LoVo (cell line): Measurements from ENCODE around the gene UNK.
"Not testable (repeated sequence)": the region's sequence is repeated elsewhere in the genome, so short reads cannot be mapped to it uniquely, and the experiment has no call there.

ENCODE experiments used
- DNase-seq: peaks from one replicate; pipeline ENCODE4 v3.0.0-alpha.2; 2016; ENCODE audit warnings: low spot score

The UNK gene

DNA sequence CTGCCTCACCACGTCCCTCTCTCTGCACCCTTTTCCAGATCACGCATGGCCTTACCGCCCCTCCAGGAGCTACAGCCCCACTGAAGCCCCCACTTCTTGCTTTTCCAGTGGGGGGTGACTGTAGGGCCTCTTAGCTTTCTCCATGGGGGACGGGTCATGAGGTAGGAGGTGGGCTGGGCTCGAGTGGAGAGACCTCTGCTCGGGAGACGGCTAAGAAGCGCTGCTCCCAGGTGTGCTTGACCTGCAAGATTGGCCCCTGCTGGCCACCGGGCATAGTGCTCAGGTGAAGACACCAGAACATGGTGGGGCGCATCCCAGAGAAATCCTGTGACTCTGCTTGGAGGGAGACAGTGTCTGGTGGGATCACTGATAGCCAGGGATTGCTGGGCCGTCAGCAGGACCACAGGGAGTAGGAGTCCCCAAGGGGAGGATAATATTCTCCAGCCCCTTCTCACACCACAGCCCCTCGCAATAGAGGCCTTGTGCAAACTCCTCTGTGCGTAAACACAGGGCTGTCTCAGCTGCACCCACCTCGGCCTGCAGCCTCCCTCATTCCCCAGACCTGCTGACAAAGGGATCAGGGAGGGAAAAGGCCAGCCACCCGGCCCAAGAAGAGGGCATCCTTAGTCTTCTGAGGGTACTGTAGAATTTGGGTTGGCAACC lies 10.7 kb upstream of the UNK start:
- DNase-seq = no peak

DNA sequence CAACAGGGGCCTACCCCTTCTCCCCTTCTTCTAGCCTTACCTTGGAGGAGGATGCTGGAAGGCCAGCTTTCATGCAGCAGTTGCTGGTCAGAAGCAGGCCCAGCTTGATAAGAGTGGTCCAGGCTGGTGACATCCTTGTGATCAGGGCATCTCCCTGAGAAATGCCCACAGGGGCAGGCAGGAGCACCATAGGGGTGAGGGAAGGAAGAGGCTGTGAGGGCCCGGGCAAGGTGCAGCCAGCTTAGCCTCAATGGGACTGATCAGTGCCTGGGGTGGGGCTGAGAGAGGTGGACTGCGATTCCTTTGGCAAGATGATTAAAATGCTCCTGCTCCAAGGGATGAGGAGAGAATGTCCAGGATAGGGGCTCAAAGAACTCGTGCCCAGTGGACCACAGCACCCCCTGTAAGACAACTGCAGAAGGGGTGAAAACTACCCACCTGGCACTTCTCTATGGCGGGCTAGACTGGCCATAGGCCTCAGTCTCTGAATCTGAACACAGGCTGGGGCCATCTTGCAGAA lies 10.1 kb upstream of the UNK start:
- DNase-seq = no peak

DNA sequence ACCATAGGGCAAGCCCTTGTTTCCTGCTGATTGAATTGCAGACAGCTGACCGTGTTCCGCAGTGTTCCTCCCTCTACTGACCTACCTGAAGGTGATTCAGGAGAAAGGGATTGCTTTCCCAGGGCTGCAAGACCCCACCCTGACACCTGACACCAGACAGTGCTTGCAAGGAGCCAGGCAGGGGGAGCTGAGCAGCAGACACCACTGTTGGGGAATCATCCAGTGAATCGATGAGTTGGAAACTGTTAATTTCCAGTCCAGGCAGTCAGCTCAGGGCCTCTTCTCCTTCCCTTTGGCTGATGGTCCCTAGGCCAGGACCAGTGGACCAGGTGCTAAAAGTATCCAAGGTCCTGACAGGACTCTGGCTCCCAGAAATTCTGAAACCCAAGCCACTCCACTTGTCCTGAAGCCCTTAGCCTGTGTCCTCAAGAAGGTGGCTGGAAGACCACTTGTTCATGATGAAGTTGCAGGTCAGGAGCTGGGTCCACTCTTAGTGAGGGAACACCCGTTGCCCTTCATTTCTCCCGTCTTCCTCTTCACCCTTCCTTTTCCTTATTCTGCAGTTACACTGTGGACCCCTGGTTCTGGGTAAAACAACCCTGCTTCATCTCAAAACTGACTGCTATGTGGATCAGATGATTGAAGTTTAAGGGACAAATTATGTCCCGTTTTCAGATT lies 9.5 kb upstream of the UNK start:
- DNase-seq = no peak

DNA sequence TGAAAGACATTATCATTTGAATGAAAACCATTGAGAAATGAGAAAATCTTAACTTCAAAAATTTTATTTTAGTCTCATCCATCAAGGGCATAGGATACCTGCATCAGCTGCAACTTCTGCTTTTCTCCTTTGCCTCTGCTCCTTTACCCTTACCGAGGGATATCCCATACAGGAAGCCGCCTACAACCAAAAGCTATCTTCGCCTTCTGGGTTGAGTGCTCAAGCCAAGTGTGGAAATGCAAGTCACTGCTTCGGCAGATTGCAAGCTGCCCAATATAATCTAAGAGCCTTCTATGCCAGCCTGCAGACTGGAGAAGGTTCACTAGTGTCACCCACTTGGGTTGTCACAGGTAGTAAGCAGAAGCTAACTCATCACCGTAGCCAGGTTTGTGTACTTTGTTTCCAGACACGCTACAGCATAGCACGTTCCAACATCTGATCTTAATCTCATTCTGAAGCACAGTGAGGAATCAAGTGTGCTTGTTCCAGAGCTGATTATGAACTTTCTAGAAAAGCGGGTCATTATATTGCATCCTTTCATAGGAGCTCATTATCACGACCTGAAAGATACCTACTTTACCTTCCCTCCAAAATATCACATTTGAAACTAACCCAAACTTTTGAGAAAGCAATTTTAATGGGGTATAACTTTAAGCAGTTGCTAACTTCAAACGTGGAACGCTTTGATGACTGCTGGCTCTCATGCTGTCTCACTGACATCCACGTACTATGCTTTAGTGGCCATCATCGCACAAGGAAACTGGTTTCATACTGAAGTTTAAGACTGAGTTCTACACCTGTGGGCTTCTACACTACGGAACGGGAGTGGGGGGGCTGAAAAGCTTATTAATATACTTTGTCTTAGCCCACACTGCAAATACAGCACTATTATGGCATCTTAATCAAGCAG lies 8.0 kb upstream of the UNK start:
- DNase-seq = peak; percentile 35

DNA sequence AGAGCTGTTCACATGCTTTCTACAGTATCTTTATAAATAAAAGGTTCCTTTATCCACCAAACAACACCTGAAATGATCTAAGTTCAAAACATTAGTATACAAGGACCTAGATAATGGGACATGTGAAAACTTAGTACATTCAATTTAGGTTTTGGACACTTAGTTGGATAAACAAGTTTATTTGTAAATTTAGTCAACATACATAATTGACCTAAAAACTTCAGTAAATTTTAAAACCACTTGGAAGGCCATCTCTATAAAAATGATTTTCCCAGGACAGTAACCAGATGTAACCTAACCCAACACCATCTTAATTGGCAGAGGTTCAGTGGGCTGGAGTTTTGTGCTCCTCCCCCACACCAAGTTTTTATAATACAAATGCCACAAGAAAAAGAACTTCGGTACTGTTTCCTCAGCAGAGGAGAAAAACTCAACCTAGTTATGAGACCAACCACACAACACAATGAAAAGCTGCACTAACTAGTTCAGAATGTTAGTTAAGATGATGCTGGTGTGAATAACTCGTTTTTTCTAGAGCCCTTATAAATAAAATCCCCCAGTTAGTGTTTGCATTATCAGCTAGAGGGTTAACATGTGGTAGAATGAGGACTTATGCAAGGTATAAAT lies 7.2 kb upstream of the UNK start:
- no peak for DNase-seq

DNA sequence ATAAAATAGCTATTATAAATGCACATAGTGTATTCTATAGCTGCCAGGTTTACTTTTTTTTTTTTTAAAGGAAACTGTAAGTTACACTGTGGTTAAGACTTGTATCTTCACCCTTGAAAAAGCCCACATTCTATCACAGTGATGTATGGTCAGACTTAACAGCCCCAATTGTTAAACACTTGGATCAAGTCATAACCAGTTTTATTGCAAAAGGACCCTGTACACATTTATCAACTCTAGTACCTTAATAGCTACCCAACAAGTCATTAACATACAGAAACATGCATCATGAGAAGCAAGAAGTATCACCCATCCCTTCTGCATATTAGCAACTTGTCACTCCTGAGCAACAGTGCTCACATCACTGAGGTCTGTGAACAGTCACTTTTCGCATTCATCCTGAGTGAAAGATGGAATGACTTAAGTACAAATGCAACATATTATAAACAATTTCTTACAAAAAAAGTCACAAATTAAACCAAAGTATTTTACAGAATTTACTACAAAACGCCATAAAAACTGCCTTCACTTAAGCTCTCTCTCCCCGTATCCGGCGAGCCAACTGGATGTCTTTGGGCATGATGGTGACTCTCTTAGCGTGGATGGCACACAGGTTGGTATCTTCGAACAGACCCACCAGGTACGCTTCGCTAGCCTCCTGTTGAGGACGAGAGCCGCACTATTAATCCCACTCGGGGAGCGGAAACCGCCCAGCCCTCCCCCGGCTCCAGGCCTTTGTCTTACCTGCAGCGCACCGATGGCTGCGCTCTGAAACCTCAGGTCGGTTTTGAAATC lies 6.3 kb upstream of the UNK start:
- DNase-seq = not testable (repeated sequence)

DNA sequence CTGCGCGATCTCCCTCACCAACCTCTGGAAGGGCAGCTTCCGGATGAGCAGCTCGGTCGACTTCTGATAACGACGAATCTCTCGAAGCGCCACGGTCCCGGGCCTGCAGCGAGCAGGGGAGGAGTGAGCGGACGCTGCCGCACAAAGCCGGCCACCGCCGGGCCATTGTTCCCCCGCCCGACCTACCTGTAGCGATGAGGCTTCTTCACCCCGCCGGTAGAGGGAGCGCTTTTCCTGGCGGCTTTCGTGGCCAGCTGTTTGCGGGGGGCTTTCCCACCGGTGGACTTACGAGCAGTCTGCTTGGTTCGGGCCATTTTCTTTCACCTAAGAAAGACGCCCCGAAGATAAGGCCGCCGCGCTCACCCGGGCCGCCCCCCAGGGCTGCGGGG lies 5.8 kb upstream of the UNK start:
- peak; percentile 37 for DNase-seq

DNA sequence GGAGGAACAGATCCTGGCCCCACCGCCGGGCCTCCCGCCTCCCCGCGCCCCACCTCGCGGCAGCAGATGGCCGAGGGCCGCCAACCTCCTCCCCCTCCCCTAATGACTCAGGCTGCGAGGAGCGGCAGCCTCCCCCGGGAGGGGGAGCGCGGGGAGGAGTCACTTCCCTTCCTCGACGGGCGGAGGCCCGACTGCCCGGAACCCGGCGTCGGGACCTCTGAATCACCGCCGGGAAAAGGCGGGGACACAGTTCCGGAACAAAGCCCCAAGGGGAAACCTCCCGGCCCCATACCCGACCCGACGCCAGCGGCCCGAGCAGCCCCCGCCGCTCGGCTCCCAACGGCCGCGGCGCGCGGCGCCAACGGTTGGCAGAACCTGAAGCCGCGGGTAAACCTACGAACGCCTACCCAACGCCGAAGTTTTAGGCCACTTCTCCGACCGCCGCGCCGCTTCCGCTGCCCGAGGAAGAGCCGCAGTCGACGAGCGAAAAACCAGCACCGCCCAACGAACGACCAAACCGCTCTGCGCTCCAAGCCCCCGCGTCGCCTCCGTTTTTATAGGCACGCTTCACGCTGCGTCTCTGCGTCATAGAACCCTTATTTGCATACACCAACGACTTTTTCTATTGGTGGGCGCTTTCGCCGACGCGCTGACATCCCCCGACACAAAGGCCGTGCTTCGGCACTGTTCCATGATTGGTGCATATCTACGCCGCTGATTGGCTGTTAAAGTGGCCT lies 5.2 kb upstream of the UNK start:
- DNase-seq = peak; percentile 54

DNA sequence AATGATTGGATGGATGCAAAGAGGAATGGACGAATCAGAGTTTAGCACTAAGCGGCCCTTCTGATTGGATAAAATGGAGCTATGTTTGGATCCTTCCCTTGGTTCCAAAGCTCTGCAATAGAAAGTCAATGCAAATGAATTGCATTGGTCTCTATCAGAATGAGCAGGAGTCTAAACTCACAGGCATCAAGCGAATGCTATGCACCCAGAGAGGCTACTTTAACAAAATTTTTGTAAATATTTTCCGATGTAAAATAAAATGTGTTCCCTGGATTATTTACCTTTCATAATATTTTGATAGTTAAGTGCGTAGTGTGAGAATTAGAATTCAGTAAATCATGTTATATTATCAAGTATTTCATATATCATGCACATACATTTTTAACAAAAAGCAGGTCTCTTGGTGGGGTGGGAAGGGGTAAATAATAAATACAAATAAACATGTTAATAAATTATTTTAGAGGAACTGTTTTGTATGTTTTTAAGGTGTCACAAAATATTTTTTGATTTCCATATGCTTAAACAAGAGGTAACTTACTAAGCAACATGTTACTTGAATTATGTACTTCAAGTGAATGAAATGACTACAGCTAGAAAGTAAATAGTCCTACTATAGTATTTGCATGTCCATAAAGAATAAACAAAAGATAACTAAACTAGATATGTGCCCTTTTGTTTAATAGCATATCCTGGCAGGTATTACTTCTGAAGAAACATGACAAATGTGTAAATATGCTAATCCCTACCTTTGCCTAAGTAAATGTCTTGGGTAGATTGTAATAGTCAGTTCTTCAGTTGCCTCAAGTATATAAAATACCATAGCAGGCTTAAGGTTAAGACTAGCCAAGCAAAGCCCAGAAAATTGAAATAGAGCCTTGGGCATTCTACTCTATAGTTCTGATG lies 4.4 kb upstream of the UNK start:
- peak; percentile 98 for DNase-seq

DNA sequence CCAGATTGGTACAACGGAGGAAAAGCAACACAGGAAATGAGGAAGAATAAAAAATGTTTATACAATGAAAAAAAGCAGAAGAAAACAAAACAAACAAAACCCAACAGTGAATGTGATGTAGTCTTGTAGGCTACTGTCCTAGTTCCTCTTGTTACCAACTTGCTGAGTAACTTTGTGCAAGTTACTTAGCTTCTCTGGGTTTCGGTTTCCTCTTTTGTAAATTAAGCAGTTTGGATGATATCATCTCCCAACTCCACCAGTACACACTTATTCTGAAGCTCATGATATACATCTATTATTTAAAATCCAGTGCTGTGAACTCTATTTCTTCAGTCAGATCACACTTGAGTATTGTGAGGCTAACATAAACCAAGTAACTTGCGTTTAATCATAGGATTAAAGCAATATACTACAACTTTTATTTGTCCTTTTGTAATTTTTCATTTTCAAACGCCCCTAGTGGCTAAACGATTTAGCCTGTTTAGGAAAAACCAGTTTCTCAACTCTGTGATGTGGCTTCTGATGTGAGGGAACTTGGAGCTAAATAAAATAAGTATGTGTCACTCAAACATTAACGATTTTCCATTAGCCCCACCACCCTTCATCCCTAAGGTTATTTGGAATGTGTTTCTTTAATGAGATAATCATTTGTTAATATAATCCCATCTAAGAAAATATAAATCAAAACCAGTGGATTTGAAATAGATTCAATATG lies 1.4 kb upstream of the UNK start:
- peak; percentile 75 for DNase-seq

DNA sequence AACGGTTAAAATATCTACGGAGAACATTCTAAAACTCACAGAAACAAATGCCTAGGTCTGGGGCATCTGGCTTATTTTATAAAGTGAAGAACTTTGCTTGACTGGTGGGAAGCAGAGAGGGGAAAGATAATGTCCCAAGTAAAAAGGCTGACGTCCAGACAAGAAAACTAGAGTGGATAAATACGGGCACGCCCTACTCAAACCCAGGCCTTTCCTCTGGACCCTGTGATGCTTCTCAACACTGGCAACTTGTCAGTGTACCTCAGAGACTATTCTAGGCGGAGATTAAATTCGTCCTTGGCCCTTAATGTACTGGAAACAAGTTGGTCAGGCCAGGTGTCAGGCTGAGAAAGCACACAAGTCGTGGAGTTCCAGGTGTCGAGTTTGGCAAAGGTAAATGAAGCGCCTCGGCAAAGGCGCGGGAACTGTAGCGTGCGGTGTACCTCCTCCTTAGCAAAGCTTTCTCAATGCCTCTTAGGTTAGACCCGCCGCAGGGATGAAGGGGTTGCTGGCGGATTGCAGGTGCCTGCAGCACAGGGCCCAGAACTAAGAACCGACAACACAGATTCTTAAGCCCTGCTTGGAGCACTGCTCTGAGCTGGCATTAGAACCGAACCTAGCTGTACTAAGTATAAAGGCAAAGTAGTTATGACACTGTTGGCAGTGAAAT lies 668 bp upstream of the UNK start:
- no peak for DNase-seq

DNA sequence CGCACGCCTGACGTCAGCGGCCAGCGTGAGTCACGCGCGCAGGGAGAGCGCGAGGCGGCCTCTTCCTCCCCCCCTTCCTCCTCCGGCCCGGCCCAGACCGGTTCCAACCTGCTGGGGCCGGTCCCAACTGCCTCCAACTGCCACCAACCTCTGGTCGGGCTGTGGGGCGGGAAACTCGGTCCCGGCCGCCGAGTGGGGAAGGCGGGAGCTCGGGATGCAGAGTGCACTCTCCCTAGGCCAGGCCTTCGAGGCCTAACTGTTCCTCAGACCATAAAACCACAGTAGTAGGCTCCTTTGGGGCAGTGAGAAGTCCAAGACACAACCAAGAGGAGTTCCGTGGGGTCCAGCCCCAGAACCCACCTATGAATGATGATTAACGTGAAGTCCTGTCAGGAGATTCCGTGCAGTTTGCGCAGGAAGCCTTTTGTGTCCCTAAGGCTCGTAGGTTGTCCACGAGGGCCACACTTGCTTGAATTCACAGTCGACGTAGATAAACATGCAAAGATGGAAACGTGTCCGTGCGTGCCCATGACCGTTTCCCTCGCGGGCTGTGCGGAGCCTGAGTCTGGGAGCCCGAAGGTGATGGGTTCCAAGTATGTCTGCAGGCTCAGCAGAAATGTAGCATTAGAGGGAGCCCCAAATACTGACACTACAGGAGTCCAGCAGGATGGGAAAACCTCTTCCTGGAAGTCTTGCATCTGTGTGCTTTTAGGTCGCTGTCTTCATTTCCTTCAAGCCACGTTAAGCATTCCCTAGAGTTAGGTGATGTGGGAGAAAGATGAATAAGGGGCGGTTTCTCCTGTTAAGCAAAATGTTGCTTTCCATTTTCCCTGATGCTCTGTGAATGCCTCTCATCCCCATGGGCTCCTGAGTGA lies 647 bp downstream of the UNK start:
- peak; percentile 84 for DNase-seq

DNA sequence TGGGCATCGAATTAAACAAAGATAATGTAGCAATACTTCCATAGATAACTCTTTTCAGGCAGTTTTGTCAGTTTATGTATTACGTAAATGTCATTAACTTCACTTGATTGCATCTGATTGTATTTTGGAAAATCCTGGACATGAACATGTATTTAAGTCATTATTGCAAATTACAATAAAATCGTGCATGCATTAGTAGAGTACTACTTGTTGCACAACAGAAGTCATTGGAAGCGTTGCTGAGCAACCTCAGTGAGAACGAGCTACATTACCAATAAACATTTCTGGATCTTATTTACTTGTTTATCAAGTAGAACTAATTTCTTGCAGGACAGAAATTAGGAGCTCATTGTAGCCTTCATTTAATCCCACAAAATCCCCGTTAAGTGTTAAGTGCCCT lies 6.6 kb downstream of the UNK start:
- no peak for DNase-seq

DNA sequence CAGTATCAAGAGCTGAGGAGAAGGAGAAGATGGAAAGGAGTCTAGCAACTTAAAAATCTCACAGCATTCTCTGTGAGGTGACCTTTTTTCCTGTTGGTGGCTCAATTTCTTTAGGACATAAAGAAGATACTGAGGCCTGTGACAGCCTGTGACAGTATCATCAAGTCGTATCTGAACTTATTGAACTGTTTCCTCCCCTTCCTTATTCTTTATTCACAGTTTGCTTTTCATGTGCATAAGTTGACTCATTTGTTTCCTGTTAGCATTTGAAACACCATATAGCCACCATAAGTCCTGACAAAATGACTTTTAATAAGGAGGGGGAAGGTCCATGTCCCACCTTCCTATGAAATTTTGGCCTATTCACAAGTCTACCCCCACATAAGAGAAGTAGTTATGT lies 8.9 kb downstream of the UNK start:
- no peak for DNase-seq

DNA sequence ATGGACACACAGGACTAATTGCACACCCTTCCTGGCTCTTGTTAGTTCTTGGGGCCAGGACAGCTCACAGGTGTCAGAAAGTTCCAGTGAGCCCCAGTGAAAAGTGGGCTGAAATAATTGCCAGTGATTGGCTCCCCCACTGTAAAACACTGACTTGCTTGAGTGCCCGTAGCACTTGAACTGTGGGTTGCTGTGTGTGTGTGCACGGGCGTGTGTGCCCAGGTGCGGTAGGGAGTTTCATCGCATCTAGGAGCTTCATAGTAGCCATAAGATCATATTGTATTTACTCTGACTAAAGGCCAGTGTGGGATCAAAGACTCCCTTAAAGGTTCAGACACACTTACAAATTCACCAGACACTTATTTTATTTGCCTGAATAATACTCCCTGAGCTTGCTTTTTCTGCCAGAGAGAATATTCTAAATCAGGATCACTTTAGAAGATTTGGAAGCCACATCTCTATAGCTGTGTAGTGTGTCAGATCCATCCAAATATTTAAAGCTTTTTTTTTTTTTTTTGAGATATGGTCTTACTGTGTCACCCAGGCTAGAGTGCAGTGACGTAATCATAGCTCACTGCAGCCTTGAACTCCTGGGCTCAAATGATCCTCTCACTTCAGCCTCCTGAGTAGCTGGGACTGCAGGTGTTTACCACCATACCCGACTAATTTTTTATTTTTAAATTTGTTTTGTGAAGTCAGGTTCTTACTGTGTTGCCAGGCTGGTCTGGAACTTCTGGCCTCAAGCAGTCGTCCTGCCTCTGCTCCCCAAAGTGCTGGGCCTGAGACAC lies 11.4 kb downstream of the UNK start:
- no peak for DNase-seq

DNA sequence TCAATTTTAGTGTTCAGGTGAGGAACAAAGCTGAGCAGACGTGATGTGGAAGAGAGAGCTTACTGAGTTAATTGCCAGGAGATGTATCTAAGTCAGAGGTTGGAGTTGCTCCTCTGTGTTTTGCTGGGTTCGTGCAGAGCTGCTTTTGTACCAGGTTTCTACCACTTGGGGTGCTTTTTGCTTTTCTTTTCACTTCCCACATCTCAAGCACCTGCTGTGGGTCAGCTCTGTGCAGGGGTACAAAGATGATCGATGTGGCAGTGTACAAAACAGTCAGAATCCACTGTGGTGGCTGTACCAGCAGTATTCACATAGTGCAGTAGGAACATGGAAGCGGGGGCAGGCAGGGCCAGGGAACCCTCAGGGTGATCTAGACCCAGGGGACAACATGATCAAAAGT lies 14.8 kb downstream of the UNK start:
- no peak for DNase-seq

DNA sequence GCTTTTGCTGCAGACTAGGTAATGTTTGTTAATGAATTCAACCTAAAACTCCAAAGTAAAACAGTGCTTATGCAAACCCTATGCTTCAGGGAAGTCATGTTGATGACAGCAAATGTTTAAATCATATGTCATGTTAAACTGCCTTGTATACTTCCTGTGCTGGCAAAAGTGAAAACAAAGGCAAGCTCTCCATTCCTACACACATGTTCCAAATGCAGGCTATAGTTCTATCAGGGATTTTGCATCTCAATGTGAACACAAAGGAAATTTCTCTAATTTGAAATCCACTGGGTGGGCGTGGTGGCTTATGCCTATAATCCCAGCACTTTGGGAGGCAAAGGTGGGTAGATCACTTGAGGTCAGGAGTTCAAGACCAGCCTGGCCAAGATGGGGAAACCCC lies 19.3 kb downstream of the UNK start:
- DNase-seq = no peak
